ENCODE results near the gene PHYHD1.

Gene PHYHD1

DNA sequence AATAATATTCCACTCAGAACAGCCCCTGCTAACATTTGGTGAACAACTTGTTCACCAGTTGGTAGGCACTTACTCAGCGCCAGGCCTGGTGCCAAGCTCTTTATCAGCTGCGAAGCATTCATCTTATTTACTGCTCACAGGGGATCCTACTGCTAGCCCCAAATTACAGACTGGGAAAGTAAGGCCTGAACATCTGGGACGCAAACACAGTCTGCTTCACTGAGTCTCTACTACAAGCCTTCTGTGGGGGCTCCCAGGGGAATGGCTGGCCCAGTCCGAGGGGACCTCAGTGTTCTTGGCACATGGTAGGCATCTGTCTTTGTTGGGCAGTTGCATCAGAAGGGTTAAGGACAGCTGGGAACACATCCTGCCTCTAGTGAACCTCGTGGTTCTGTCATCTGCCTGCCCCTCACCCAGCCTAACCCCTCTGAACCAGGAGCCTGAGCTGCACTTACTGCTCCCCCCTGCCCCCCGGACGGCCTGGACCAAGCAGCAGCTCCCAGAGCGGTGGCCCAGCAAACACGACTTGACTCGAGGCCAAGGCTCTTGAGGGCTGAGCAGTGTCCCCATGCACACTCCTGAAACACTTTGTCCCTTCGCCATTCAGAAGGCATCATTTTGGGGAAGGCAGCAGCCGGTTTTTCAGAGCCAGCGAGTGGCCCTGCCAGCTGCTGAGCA lies at the start of gene PHYHD1:
TSS of gene PHYHD1 (plus strand) at position 602 of the 678 bp plus-strand sequence. CDS start 1,342 bp downstream, outside the sequence.
- peak; percentile 67 for DNase-seq

DNA sequence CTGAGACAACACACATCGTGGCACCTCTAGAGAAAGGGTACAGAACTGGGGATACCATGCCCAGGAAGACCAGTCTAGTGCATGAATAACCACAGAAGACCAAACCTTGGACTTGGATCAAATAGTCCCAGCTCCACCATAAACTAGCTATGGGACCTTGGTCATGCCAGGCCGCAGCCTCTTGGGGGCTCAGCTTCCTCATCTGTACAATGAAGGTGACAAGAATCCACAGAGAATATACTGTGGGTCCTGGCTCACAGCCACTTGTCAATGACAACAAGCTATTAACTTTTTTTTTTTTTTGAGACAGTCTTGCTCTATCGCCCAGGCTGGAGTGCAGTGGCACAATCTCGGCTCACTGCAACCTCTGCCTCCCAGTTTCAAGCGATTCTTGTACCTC lies 42.9 kb upstream of the PHYHD1 start:
- DNase-seq = no peak

- peak; percentile 93 for DNase-seq
Measured at GRCh38 chr9:128881884-128882676, 38.7 kb upstream of the PHYHD1 start, which contains the start of the genes KYAT1 and LRRC8A. Gene KYAT1 (minus strand): TSS chr9:128881950. CDS start chr9:128845405, 36,545 bp downstream. Gene LRRC8A (plus strand): TSS chr9:128882133. CDS start chr9:128907165, 25,032 bp downstream.

- no peak for DNase-seq
Measured at GRCh38 chr9:128882677-128883603, 37.8 kb upstream of the PHYHD1 start.

DNA sequence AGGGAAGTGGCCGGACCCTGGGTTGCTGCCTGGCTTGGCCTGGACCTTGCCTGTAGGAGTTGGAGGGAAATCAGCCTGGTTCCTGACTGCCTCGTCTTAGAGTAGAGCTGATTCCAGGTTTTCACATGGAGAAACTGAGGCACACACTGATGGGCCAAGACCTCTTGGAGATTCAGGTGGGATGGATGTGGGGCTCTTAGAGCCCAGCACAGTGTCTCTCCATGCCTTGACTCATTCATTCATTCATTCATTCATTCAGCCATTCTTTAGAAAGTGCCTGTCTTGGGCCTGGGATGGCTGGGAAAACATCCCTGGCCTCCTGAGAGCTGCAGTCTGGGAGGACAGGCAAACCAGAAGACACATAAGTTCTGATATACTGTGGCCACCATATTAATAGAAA lies 36.6 kb upstream of the PHYHD1 start:
- no peak for DNase-seq

GRCh38 chr9:128885376-128885775 lies 35.4 kb upstream of the PHYHD1 start:
- DNase-seq = no peak

DNA sequence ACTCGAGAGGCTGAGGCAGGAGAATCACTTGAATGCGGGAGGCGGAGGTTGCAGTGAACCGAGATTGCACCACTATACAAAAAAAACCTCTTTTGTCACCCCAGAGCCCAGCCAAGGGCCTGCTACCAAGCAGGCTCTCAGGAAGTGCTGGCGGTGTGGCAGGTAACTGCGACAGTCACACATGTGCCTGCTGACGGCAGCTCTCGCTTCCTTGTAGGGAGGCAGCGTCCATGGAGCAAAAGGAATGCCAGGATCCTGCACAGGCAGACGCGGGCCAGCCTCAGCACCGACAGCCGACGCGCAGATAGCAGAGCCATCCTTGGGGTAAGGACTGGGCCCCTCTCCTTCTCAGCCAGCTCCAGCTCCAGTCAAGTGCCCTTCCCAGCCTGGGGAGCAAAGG lies 35.0 kb upstream of the PHYHD1 start:
- DNase-seq = no peak

DNA sequence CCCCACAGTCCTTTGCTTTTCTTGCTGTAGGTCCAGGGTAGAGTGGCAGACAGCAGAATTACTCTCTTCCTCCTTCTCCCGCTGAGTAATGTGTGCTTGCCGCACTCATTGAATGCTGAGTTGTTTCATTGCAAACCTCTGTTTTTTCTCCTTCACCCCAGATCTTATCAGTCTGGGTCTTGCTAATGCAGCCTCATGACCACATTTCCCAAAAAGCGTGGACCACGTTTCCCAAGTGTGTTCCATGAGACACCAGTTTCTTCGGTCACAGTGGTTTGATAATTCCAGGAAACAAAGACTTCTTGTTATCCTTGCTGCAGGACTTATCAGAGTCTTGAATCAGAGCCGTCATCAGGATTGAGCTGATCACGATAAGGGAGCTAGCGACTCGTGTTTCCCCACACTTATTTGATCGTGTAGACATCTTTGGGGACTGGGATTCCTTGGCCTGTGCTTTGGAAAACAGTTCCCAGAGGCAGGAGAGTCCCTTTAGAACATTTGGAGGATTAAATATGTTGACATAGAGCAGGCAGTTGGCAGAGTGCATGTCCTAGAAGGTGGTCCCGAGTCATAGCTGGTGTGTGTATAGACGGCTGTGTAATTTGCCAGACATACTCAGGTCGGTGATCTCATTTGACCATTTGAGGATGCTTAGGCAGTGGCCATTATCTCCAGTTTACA lies 34.4 kb upstream of the PHYHD1 start:
- no peak for DNase-seq

DNA sequence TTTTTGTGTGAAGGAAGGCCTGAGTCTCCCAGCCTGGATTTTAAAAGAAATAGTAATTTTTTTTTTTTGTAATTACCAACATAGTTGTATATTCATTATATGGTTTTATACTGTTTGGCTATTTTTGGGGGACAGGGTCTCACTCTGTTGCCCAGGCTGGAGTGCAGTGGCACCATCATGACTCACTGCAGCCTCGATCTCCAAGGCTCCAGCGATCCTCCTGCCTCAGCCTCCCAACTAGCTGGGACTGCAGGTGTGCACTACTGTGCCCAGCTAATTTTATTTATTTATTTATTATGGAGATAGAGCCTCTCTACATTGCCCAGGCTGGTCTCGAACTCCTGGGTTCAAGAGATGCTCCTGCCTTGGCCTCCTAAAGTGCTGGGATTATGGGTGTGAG lies 33.7 kb upstream of the PHYHD1 start:
- DNase-seq = no peak

DNA sequence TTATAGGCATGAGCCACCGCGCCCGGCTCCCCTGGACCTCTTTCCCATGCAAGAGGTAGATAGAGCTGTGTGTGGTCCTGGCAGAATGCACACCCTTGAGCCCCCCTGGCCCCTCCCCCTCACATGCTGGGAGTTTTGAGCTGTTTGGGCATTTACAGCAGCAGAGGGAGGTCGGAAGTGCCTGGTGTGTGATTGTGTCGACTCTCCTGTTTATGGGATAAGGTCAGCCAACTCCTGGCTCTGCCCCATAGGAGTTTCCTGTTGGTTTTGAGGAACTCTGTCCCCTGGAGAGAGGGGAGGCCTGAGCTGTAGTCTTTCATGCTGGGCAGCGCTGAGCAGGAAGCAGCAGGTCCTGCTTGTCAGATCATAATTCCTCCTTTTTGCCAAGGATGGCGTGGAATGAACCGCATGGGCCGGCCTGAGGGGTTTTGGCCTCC lies 32.9 kb upstream of the PHYHD1 start:
- DNase-seq = no peak

DNA sequence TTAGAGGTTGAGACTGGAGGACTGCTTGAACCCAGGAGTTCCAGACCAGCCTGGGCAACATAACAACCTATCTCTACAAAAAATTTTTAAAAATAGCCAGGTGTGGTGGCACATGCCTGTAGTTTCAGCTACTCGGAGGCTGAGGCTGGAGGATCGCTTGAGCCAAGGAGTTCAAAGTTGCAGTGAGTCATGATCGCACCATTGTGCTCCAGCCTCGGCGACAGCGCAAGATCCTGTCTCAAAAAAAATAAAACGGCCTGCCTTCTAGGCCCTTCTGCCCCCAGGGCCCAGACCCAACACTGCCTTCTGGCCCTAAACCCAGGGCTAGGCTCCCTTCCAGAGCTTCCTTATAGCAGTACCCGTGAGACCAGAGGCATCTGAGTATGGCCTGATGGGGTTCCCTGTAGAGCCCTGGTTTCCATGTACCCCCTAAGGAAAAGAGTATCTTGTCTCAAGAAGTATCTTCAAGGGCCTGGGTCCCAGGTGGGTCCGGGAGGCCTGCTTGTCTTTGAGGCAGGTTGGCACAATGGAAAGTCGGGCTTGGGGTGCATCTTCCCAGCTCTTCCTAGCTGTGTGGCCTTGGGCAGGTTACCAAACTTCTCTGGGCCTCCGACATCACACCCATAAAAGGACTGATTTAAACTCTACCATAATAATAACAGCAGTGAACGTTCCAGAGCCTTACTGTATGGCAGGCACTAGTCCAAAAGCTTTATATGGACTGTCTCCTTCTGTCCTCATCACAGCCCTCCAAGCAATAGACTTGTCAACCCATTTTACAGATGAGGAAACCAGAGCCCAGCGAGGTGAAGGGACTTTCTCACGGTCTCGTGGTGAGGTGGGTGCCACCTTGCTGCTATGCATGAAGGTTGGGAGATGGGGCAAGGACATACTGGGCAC lies 29.2 kb upstream of the PHYHD1 start:
- DNase-seq = no peak

GRCh38 chr9:128892221-128892921 lies 28.4 kb upstream of the PHYHD1 start:
- DNase-seq = no peak

DNA sequence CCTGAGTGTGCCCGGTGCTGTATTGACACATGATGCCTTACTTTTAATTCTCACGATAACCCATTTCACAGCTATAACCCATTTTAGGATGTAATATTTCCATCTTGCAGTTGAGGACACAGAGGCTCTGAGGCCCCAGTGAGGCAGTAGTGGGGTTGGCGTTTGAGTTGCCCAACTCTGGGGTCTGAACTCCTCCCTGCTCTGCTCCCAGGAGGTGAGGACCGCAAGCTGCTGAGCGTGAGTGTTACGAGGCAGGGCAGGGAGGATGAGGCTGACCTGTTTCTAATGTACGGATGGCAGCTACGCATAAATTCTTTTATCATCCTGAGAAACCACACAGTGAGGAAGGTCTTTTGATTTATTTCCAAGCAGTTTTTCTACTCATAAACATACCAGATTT lies 27.4 kb upstream of the PHYHD1 start:
- no peak for DNase-seq

DNA sequence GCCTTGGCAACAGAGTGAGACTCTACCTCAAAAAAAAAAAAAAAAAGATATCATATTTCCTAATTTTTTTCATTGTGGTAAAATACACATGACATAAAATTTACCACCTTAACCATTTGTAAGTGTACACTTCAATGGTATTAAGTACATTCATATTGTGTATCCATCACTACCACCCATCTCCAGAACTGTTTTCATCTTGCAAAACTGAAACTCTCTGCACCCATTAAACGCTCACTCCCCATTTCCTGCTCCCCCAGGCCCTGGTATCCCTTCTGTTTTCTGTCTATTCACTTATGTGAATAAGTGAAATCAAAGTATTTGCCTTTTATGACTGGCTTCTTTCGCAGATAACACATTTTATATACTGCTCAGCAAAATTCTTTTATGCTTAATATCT lies 26.0 kb upstream of the PHYHD1 start:
- DNase-seq = no peak

DNA sequence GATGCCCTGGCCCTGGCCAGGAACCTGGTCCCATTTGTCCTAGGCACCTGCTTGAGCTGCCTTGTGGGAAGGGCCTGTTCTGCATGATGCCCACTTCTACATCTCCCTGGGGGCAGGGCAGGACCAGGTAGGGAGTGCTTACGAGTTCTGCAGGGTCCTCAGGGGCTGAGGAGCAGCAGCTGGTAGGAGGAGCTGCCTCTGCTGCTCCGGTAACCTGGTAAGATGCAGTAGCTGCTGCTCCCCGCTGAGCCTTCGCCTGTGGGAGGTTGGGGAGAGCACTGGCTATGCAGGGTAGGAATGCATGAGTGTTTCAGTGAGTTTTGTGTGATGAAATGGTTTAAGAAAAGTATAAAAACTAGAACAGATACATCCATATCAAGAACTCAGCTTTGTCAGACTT lies 25.2 kb upstream of the PHYHD1 start:
- DNase-seq = no peak

GRCh38 chr9:128898382-128898781 lies 22.4 kb upstream of the PHYHD1 start:
- DNase-seq = no peak

DNA sequence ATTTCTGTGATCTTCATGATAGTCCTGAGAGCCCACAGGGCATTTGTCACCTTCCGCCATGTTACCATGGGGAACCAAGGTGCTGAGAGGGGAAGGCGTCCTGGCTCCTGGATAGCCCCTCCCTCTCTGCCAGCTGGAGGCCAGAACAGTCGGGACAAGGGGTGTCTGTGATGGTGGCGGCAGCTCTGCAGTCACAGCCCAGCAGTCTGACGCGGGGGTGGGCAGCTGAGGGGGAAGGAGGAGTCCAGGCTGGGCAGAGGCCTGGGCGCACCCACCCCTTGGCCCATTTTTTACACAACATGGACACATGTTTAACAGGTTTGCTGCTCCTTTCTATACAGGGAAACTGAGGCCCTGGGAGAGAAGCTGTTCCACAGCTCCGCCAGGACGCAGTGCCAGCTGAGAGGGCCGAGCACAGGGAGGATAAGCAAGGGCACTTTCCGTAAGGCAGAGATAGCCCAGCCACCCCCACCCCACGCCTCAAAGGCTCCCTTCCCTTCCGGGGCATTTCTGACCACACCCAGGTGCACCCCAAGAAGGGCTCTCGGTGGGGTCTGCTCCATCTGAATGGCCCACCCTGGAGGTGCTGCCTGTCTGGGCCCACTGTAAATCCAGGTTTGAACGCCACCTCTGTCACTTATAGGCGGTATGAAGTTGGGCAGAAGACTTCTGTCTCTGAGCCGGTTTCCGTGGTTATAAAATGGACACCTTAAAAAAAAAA lies 21.8 kb upstream of the PHYHD1 start:
- DNase-seq = no peak

- no peak for DNase-seq
Measured at GRCh38 chr9:128899566-128900322, 21.0 kb upstream of the PHYHD1 start.

- no peak for DNase-seq
Measured at GRCh38 chr9:128901379-128901778, 19.4 kb upstream of the PHYHD1 start.

Data from SHP77 treated with DMSO at 0.1 percent for 48 hours (cell line).